Spleen (tissue), 11 donors: ENCODE measurements around the gene TTLL11. TPM values are rescaled to one million over a fixed set of nuclear protein-coding genes. Genes with fewer than 3 reads are reported as not detected.

ENCODE experiments used
- DNase-seq: peaks from one replicate; pipeline ENCODE4 v3.0.0-alpha.2; 2020
- H3K27ac ChIP-seq, 8 donors: fragments of 200-600 bp; sonication (generic) in 7 of 8; 1 replicate in 4 of 8; 2 replicates in 4 of 8; pipeline versions ENCODE4 v1.5.0 to v1.8.0; 2016 to 2021; ENCODE audit warnings: inconsistent platforms in 4 of 8, mild to moderate bottlenecking in 4 of 8, moderate library complexity in 1 of 8
- H3K27me3 ChIP-seq, 7 donors: fragments of 200-600 bp; sonication (generic) in 6 of 7; replicated peaks in 1 of 7; 1 replicate in 4 of 7; 2 replicates in 3 of 7; pipeline versions ENCODE4 v1.5.0 to v1.8.0; 2016 to 2021; ENCODE audit warnings: inconsistent platforms in 3 of 7, mild to moderate bottlenecking in 1 of 7
- H3K36me3 ChIP-seq, 6 donors: fragments of 200-600 bp; sonication (generic) in 5 of 6; 1 replicate in 4 of 6; 2 replicates in 2 of 6; pipeline versions ENCODE4 v1.5.0 to v1.8.0; 2016 to 2021; ENCODE audit warnings: inconsistent platforms in 2 of 6
- H3K4me1 ChIP-seq, 6 donors: fragments of 200-600 bp; sonication (generic) in 5 of 6; 1 replicate in 3 of 6; 2 replicates in 3 of 6; pipeline versions ENCODE4 v1.5.0 to v1.8.0; 2016 to 2021; ENCODE audit warnings: inconsistent platforms in 3 of 6
- H3K4me3 ChIP-seq, 8 donors: fragments of 200-600 bp; sonication (generic) in 7 of 8; 1 replicate in 4 of 8; 2 replicates in 4 of 8; pipeline versions ENCODE4 v1.5.0 to v1.8.0; 2016 to 2021; ENCODE audit warnings: inconsistent platforms in 4 of 8, mild to moderate bottlenecking in 4 of 8, moderate library complexity in 2 of 8
- H3K9me3 ChIP-seq, 8 donors: fragments of 200-600 bp; sonication (generic) in 7 of 8; 1 replicate in 4 of 8; 2 replicates in 4 of 8; pipeline versions ENCODE4 v1.5.0 to v1.8.0; 2016 to 2021; ENCODE audit warnings: inconsistent platforms in 4 of 8
- CTCF ChIP-seq, 11 experiments: fragments of 200-600 bp in 7 of 11; fragments of 450-650 bp in 4 of 11; sonication (generic) in 4 of 11; IDR thresholded peaks in 8 of 11; conservative IDR thresholded peaks in 3 of 11; 1 replicate in 7 of 11; 2 replicates in 4 of 11; pipeline versions ENCODE4 v1.4.0 to v1.8.0; 2016 to 2021; ENCODE audit warnings: antibody characterized with exemption in 11 of 11, inconsistent platforms in 4 of 11, mild to moderate bottlenecking in 1 of 11
- POLR2A ChIP-seq, 3 donors: fragments of 450-650 bp; IDR thresholded peaks; one replicate each; pipeline ENCODE4 v1.5.1; 2017; ENCODE audit warnings: antibody characterized with exemption in 3 of 3, mild to moderate bottlenecking in 1 of 3
- POLR2AphosphoS5 ChIP-seq, 3 donors: sonication (generic); formaldehyde crosslinking; IDR thresholded peaks; one replicate each; pipeline ENCODE4 v1.5.1; 2017; ENCODE audit warnings: antibody characterized with exemption in 3 of 3
- WGBS, 5 donors: extraction: QIAGEN DNeasy Blood & Tissue Kit in 3 of 5; methylation state at CpG; one replicate each; pipeline versions ENCODE4 v1.1.5 to v1.1.7; 2013 to 2018; 5-methylcytosine and 5-hydroxymethylcytosine counted together
- intact Hi-C: fragments of 100-400 bp; cut with DNase I; formaldehyde crosslinking; loops from one replicate; pipeline ENCODE4 v1.15.0; 2023; ENCODE audit warnings: low total_unique reads
- polyA plus RNA-seq, 3 donors: library from polyadenylated mRNA; stranded (reverse); fragments of 200-250 nt; gene quantifications; one replicate each; pipeline ENCODE4 v1.2.1, GENCODE V29; 2013
- total RNA-seq, 7 donors: library from RNA; depleted of rRNA in 3 of 7; stranded (reverse); fragments of >200 nt in 3 of 7; fragmentation: NEBNext Ultra II Directional in 4 of 7; extraction: Animal tissue kit (Norgen Biotek cat#: 25700) in 4 of 7; gene quantifications; one replicate each; pipeline versions ENCODE4 v1.1.0 to v1.2.1, GENCODE V29; 2016 to 2021
- donor health status: healthy with polysubstance abuse.
- donor health status: DM: no; HTN: no; CAD: no; lungs with moderate emphysema.
- donor health status: DM: no; HTN: no; CAD: no.
- donor health status: Bipolar disorder and iron deficiency.
- donor health status: healthy.
- donor health status: DM: no; HTN: no; CAD: no.
- donor health status: DM: yes; HTN: yes; CAD: no.

The TTLL11 gene
- total and polyA plus RNA-seq, 10 donors: 1.6 to 12.8 (median 7.3) TPM

- intact Hi-C loops: no loop called here
- H3K4me1 ChIP-seq: no peaks in the 10 kb centered on the region
- H3K27ac ChIP-seq: no peak overlapping the region
- peaks cover 0 to 13% (median 3%) of the 10 kb centered on the region in 8 donors for H3K9me3 ChIP-seq
- no peak overlapping the region for H3K4me3 ChIP-seq
- 73 to 85% (median 79%) methylated on average over 19 to 20 of the region's 20 CpGs for WGBS, 5 donors
- H3K36me3 ChIP-seq: no peaks in the 10 kb centered on the region
- no peak for TF ChIP-seq POLR2AphosphoS5 (IDR thresholded peaks at IDR 0.05)
- no peak for TF ChIP-seq POLR2A (IDR thresholded peaks at IDR 0.05)
- no peak for TF ChIP-seq CTCF (IDR thresholded peaks at IDR 0.05 in 8 of 11, conservative IDR thresholded peaks at IDR 0.05 in 3 of 11)
- DNase-seq: peak; percentile 51
- no peaks in the 10 kb centered on the region for H3K27me3 ChIP-seq
These were observed 252.0 kb downstream of the TTLL11 start for GRCh38 chr9:121840838-121841760.

- no peak overlapping the region for H3K27ac ChIP-seq
- H3K9me3 ChIP-seq: peaks cover 0 to 8% (median 3%) of the 10 kb centered on the region in 8 donors
- TF ChIP-seq CTCF (IDR thresholded peaks at IDR 0.05 in 8 of 11, conservative IDR thresholded peaks at IDR 0.05 in 3 of 11) (no peak), POLR2A (IDR thresholded peaks at IDR 0.05) (no peak), POLR2AphosphoS5 (IDR thresholded peaks at IDR 0.05) (no peak)
- no peaks in the 10 kb centered on the region for H3K36me3 ChIP-seq
- no peaks in the 10 kb centered on the region for H3K4me1 ChIP-seq
- H3K27me3 ChIP-seq: no peaks in the 10 kb centered on the region
- H3K4me3 ChIP-seq: no peak overlapping the region
- DNase-seq: peak; percentile 24
- WGBS, 5 donors: 76 to 90% (median 84%) methylated on average over 16 of the region's 16 CpGs
- intact Hi-C loops: no loop called here
These were observed 253.2 kb downstream of the TTLL11 start for GRCh38 chr9:121839726-121840500.

- H3K27ac ChIP-seq: no peak overlapping the region
- TF ChIP-seq POLR2A (IDR thresholded peaks at IDR 0.05): no peak
- no peak for TF ChIP-seq POLR2AphosphoS5 (IDR thresholded peaks at IDR 0.05)
- TF ChIP-seq CTCF (IDR thresholded peaks at IDR 0.05 in 8 of 11, conservative IDR thresholded peaks at IDR 0.05 in 3 of 11): no peak
- no peaks in the 10 kb centered on the region for H3K36me3 ChIP-seq
- H3K9me3 ChIP-seq: peaks cover 0 to 1% (median 0%) of the 10 kb centered on the region in 8 donors
- DNase-seq: peak; percentile 47
- 86 to 93% (median 92%) methylated on average over 23 of the region's 23 CpGs for WGBS, 5 donors
- H3K4me3 ChIP-seq: no peak overlapping the region
- no peaks in the 10 kb centered on the region for H3K4me1 ChIP-seq
- no peaks in the 10 kb centered on the region for H3K27me3 ChIP-seq
- intact Hi-C loops: no loop called here
These were observed 254.1 kb downstream of the TTLL11 start for GRCh38 chr9:121838746-121839669.
